ENCODE results near the gene ADGRB2. TPM values are rescaled to one million over a fixed set of nuclear protein-coding genes. Genes with fewer than 3 reads are reported as not detected.

Gene ADGRB2
- total RNA-seq, 1 experiment from 2014 or later, result 15.6 TPM

GRCh38 chr1:31703431-31704270, 60.5 kb downstream of the ADGRB2 start, which contains the start of gene COL16A1:
Gene COL16A1 (minus strand): TSS chr1:31704017. CDS start chr1:31702193, 1,824 bp downstream.
- TF ChIP-seq EZH2 (IDR thresholded peaks at IDR 0.05; ENCODE audit: low read depth) (no peak), CTCF (conservative IDR thresholded peaks at IDR 0.05) (no peak)
- intact Hi-C loops (cut with micrococcal nuclease; ENCODE audit: unreplicated experiment), result loop anchor here (5.0 kb wide), 1 partner anchor 36 kb away; no protein-coding TSS in a partner anchor
- H3K27me3 ChIP-seq (ENCODE audit: insufficient read depth, low read depth), result no peaks in the 10 kb centered on the region
- H3K27ac ChIP-seq, result no peak within 1 kb of the TSS
- no TSS peak for BruUV-seq (replicated peaks)
- H2AFZ ChIP-seq, result no peak within 1 kb of the TSS
- POLR2A ChIA-PET (ENCODE audit: unreplicated experiment), result interaction anchor here (0.5 to 0.6 kb wide), 2 partner anchors 34 to 311 kb away, joined by 3 read pairs; no protein-coding TSS in a partner anchor
- no peak for DNase-seq
- H3K4me3 ChIP-seq, result no peak within 1 kb of the TSS
- CTCF ChIA-PET, result interaction anchor here (0.6 kb wide), 1 partner anchor 139 kb away, joined by 5 read pairs; no protein-coding TSS in a partner anchor
- H3K9me2 ChIP-seq (ENCODE audit: insufficient read depth), result no peaks in the 10 kb centered on the region
- H4K20me1 ChIP-seq (ENCODE audit: insufficient read depth), result no peaks in the 10 kb centered on the region
- H3K9me3 ChIP-seq (ENCODE audit: insufficient read depth, low read depth), result no peaks in the 10 kb centered on the region
- peaks cover 51% of the 10 kb centered on the region for H3F3A ChIP-seq (ENCODE audit: insufficient read depth, low read depth)
- H3K36me3 ChIP-seq (ENCODE audit: low read depth), result no peaks in the 10 kb centered on the region
- 0 out of 2 replicates have a peak within 1 kb of the TSS, but pooled peaks have one; percentile 35 for H3K4me2 ChIP-seq
- no peaks in the 10 kb centered on the region for H3K79me2 ChIP-seq (ENCODE audit: low read depth)
- peaks cover 60% of the 10 kb centered on the region for H3K4me1 ChIP-seq (replicated peaks; ENCODE audit: insufficient read depth)

GRCh38 chr1:31702836-31703404, 61.2 kb downstream of the ADGRB2 start:
- Histone ChIP-seq H2AFZ (no peak overlapping the region), H3K4me3 (no peak overlapping the region), H3K4me1 (replicated peaks; ENCODE audit: insufficient read depth) (peaks cover 54% of the 10 kb centered on the region), H3K27ac (no peak overlapping the region), H3K4me2 (no peak overlapping the region), H4K20me1 (ENCODE audit: insufficient read depth) (no peaks in the 10 kb centered on the region), H3K36me3 (ENCODE audit: low read depth) (no peaks in the 10 kb centered on the region), H3K27me3 (ENCODE audit: insufficient read depth, low read depth) (no peaks in the 10 kb centered on the region), H3F3A (ENCODE audit: insufficient read depth, low read depth) (peaks cover 45% of the 10 kb centered on the region), H3K79me2 (ENCODE audit: low read depth) (no peaks in the 10 kb centered on the region), H3K9me2 (ENCODE audit: insufficient read depth) (no peaks in the 10 kb centered on the region), H3K9me3 (ENCODE audit: insufficient read depth, low read depth) (no peaks in the 10 kb centered on the region)
- intact Hi-C loops (cut with micrococcal nuclease; ENCODE audit: unreplicated experiment), result loop anchor here (5.0 kb wide), 1 partner anchor 36 kb away; no protein-coding TSS in a partner anchor
- ChIA-PET CTCF (no interaction called here), POLR2A (ENCODE audit: unreplicated experiment) (interaction anchor here (0.5 to 0.6 kb wide), 2 partner anchors 133 to 310 kb away, joined by 3 to 7 read pairs; no protein-coding TSS in a partner anchor)
- no peak for DNase-seq
- TF ChIP-seq CTCF (conservative IDR thresholded peaks at IDR 0.05) (no peak), EZH2 (IDR thresholded peaks at IDR 0.05; ENCODE audit: low read depth) (no peak)
- BruUV-seq (replicated peaks), result no TSS peak

- H3K4me1 ChIP-seq (replicated peaks; ENCODE audit: insufficient read depth), result peaks cover 50% of the 10 kb centered on the region
- H3K36me3 ChIP-seq (ENCODE audit: low read depth), result no peaks in the 10 kb centered on the region
- H3K4me2 ChIP-seq, result peak overlapping the region; percentile 61
- no peaks in the 10 kb centered on the region for H3K9me3 ChIP-seq (ENCODE audit: insufficient read depth, low read depth)
- TF ChIP-seq CTCF (conservative IDR thresholded peaks at IDR 0.05), result no peak
- peak overlapping the region; percentile 25 for H3K27ac ChIP-seq
- no peak overlapping the region for H2AFZ ChIP-seq
- intact Hi-C loops (cut with micrococcal nuclease; ENCODE audit: unreplicated experiment), result loop anchor here (5.0 kb wide), 1 partner anchor 34 kb away; no protein-coding TSS in a partner anchor
- H3F3A ChIP-seq (ENCODE audit: insufficient read depth, low read depth), result peaks cover 42% of the 10 kb centered on the region
- POLR2A ChIA-PET (ENCODE audit: unreplicated experiment), result interaction anchor here (0.5 to 0.9 kb wide), 6 partner anchors 11 to 650 kb away, joined by 3 to 15 read pairs (median 4); partner anchors contain the start of gene TXLNA
- H3K9me2 ChIP-seq (ENCODE audit: insufficient read depth), result no peaks in the 10 kb centered on the region
- peak; percentile 87 to 91 for DNase-seq
- H3K79me2 ChIP-seq (ENCODE audit: low read depth), result no peaks in the 10 kb centered on the region
- H4K20me1 ChIP-seq (ENCODE audit: insufficient read depth), result no peaks in the 10 kb centered on the region
- no peaks in the 10 kb centered on the region for H3K27me3 ChIP-seq (ENCODE audit: insufficient read depth, low read depth)
- no TSS peak for BruUV-seq (replicated peaks)
- no peak overlapping the region for H3K4me3 ChIP-seq
- CTCF ChIA-PET, result interaction anchor here (0.6 to 1.3 kb wide), 3 partner anchors 11 to 88 kb away, joined by 3 to 12 read pairs (median 4); no protein-coding TSS in a partner anchor
Observed at GRCh38 chr1:31701091-31701736, 62.9 kb downstream of the ADGRB2 start.
